ENCODE results near the gene ABITRAM. TPM values are rescaled to one million over a fixed set of nuclear protein-coding genes. Genes with fewer than 3 reads are reported as not detected.
A peak's percentile ranks its signal among the peaks of the same experiment; 100 is the strongest.

The ABITRAM gene
- total and polyA plus RNA-seq, 2 of the 13 experiments (the other 11 are each of a cell fraction or from before 2014, with no cell fraction given), result 10.2 to 21.6 TPM

GRCh38 chr9:108953983-108954574, 19.9 kb downstream of the ABITRAM start (continued):
- TF ChIP-seq SSRP1 (CRISPR knock-in tag; IDR thresholded peaks at IDR 0.05) (no peak), ZNF672 (CRISPR knock-in tag; IDR thresholded peaks at IDR 0.05) (no peak), BRD4 (CRISPR knock-in tag; IDR thresholded peaks at IDR 0.05) (no peak), SMC3 (IDR thresholded peaks at IDR 0.05; ENCODE audit: low read length) (peak; percentile 53; the same call in 1 of the 2 replicates), ZNF766 (CRISPR knock-in tag; IDR thresholded peaks at IDR 0.05; ENCODE audit: borderline replicate concordance) (no peak), TEAD3 (CRISPR knock-in tag; optimal IDR thresholded peaks at IDR 0.05; ENCODE audit: borderline replicate concordance) (peak; percentile 12), ZNF280B (CRISPR knock-in tag; IDR thresholded peaks at IDR 0.05; ENCODE audit: borderline replicate concordance) (no peak), IRX3 (CRISPR knock-in tag; IDR thresholded peaks at IDR 0.05; ENCODE audit: borderline replicate concordance, low read depth) (no peak), ZNF644 (CRISPR knock-in tag; IDR thresholded peaks at IDR 0.05; ENCODE audit: low read depth) (no peak), ESRRA (CRISPR knock-in tag; IDR thresholded peaks at IDR 0.05; ENCODE audit: low read depth) (no peak), BCLAF1 (IDR thresholded peaks at IDR 0.05) (no peak), CEBPB (IDR thresholded peaks at IDR 0.05; ENCODE audit: borderline replicate concordance, low read depth, low read length) (no peak), ZZZ3 (CRISPR knock-in tag; IDR thresholded peaks at IDR 0.05; ENCODE audit: borderline replicate concordance) (no peak), FOXO4 (CRISPR knock-in tag; conservative IDR thresholded peaks at IDR 0.05) (no peak), ARID2 (CRISPR knock-in tag; IDR thresholded peaks at IDR 0.05; ENCODE audit: borderline replicate concordance) (no peak), HMGXB4 (CRISPR knock-in tag; IDR thresholded peaks at IDR 0.05; ENCODE audit: borderline replicate concordance in 1 of 2, low read depth in 1 of 2) (no peak), ZNF772 (CRISPR knock-in tag; IDR thresholded peaks at IDR 0.05) (no peak), RXRB (CRISPR knock-in tag; IDR thresholded peaks at IDR 0.05; ENCODE audit: borderline replicate concordance) (0 out of 2 replicates have a peak, but pooled peaks have one; percentile 8), ZNF446 (CRISPR knock-in tag; IDR thresholded peaks at IDR 0.05) (no peak), ZNF263 (CRISPR knock-in tag; IDR thresholded peaks at IDR 0.05) (no peak)
